H1 (cell line): ENCODE measurements around the gene CCDC33. TPM values are rescaled to one million over a fixed set of nuclear protein-coding genes. Genes with fewer than 3 reads are reported as not detected.
A peak's percentile ranks its signal among the peaks of the same experiment; 100 is the strongest.

Source experiments
- CTCF ChIA-PET: fragments of 300-600 bp; sonication (Branson Sonifier 250); formaldehyde crosslinking; loops from one replicate; lab custom pipeline; 2021; ENCODE audit not compliant: partially characterized antibody; lab: Charles Lee
- POLR2A ChIA-PET: fragments of 300-600 bp; sonication (Branson Sonifier 250); formaldehyde crosslinking; loops from one replicate; lab custom pipeline; 2021; ENCODE audit warnings: inconsistent platforms; ENCODE audit not compliant: partially characterized antibody; lab: Charles Lee
- DNase-seq, 2 experiments: peaks; one replicate each; pipeline versions ENCODE4 v3.0.0 to v3.0.0-alpha.2; 2010 to 2022; ENCODE audit warnings: low spot score in 2 of 2, low read depth in 1 of 2, mixed read lengths in 1 of 2
- FAIRE-seq: peaks from 2 replicates; lab custom pipeline; 2011; peaks lifted over from hg19 to GRCh38; lab: Jason Lieb, UNC
- H2AFZ ChIP-seq: 2 replicates; pipeline ENCODE4 v1.8.1; 2012; ENCODE audit warnings: low read length, inconsistent platforms
- H2AK5ac ChIP-seq: 2 replicates; pipeline ENCODE4 v1.6.1; 2013; ENCODE audit warnings: low read depth, low read length
- H2BK120ac ChIP-seq: replicated peaks from 2 replicates; pipeline ENCODE3; 2013; ENCODE audit warnings: low read depth, low read length, inconsistent platforms
- H2BK12ac ChIP-seq: 2 replicates; pipeline ENCODE4 v1.6.1; 2013; ENCODE audit warnings: low read depth, low read length
- H2BK15ac ChIP-seq: 2 replicates; pipeline ENCODE4 v1.6.1; 2013; ENCODE audit warnings: low read length
- H2BK20ac ChIP-seq: 2 replicates; pipeline ENCODE4 v1.6.1; 2013; ENCODE audit warnings: low read length
- H2BK5ac ChIP-seq: 2 replicates; pipeline ENCODE4 v1.6.1; 2013; ENCODE audit warnings: low read depth, low read length
- H3K14ac ChIP-seq: 2 replicates; pipeline ENCODE4 v1.6.1; 2013; ENCODE audit warnings: inconsistent platforms; ENCODE audit not compliant: insufficient read length
- H3K18ac ChIP-seq: 2 replicates; pipeline ENCODE4 v1.6.1; 2013; ENCODE audit warnings: low read length; ENCODE audit errors: extremely low read depth
- H3K23ac ChIP-seq: 2 replicates; pipeline ENCODE4 v1.6.1; 2013; ENCODE audit warnings: inconsistent platforms; ENCODE audit not compliant: insufficient read length
- H3K23me2 ChIP-seq: 2 replicates; pipeline ENCODE4 v1.6.1; 2013; ENCODE audit warnings: low read depth, low read length
- H3K27ac ChIP-seq: 2 replicates; pipeline ENCODE4 v1.6.1; 2011; ENCODE audit warnings: low read depth, low read length, inconsistent platforms
- H3K27me3 ChIP-seq, 4 experiments: replicated peaks in 1 of 4; 1 replicate in 1 of 4; 2 replicates in 3 of 4; pipeline versions ENCODE4 v1.6.1 to v1.8.1; 2011 to 2013; ENCODE audit warnings: low read length in 3 of 4, mild to moderate bottlenecking in 3 of 4, inconsistent platforms in 2 of 4, mixed read lengths in 2 of 4, moderate library complexity in 1 of 4; ENCODE audit not compliant: control insufficient read depth in 3 of 4, insufficient read depth in 3 of 4; ENCODE audit errors: extremely low read depth in 1 of 4
- H3K36me3 ChIP-seq, 4 experiments: 2 replicates each; pipeline versions ENCODE4 v1.6.1 to v1.8.1; 2011 to 2013; ENCODE audit warnings: mild to moderate bottlenecking in 4 of 4, low read length in 3 of 4, moderate library complexity in 2 of 4, control low read depth in 1 of 4, inconsistent platforms in 1 of 4; ENCODE audit not compliant: insufficient read depth in 4 of 4, control insufficient read depth in 2 of 4
- H3K4ac ChIP-seq: replicated peaks from 2 replicates; pipeline ENCODE3; 2013; ENCODE audit warnings: low read length, low read depth, mixed read lengths, inconsistent platforms; ENCODE audit not compliant: insufficient read length
- H3K4me1 ChIP-seq, 4 experiments: replicated peaks in 1 of 4; 1 replicate in 1 of 4; 2 replicates in 3 of 4; pipeline versions ENCODE4 v1.6.1 to v1.8.1; 2011 to 2013; ENCODE audit warnings: low read length in 3 of 4, inconsistent platforms in 2 of 4, mixed read lengths in 1 of 4; ENCODE audit not compliant: insufficient read depth in 4 of 4, control insufficient read depth in 3 of 4
- H3K4me2 ChIP-seq, 2 experiments: 2 replicates each; pipeline versions ENCODE4 v1.6.1 to v1.8.1; 2011 to 2013; ENCODE audit warnings: low read depth in 2 of 2, low read length in 2 of 2, control low read depth in 1 of 2, inconsistent platforms in 1 of 2, mild to moderate bottlenecking in 1 of 2; ENCODE audit not compliant: insufficient read depth in 1 of 2
- H3K4me3 ChIP-seq, 4 experiments: fragments of 200-600, 300-600 bp in 1 of 4; sonication (generic), shearing (Covaris generic), sonication (Bioruptor Twin) in 1 of 4; 2 replicates each; pipeline versions ENCODE4 v1.5.1 to v1.8.1; 2011 to 2016; ENCODE audit warnings: low read length in 4 of 4, low read depth in 3 of 4, control low read depth in 2 of 4, inconsistent platforms in 2 of 4, mild to moderate bottlenecking in 2 of 4, mixed read lengths in 1 of 4, moderate library complexity in 1 of 4; ENCODE audit not compliant: insufficient read depth in 2 of 4; ENCODE audit errors: extremely low read depth in 1 of 4
- H3K56ac ChIP-seq: replicated peaks from 2 replicates; pipeline ENCODE3; 2013; ENCODE audit warnings: low read depth, mild to moderate bottlenecking, mixed read lengths, low read length, inconsistent platforms; ENCODE audit not compliant: insufficient read length
- H3K79me1 ChIP-seq: 2 replicates; pipeline ENCODE4 v1.6.1; 2013; ENCODE audit warnings: low read depth, low read length, control low read depth
- H3K79me2 ChIP-seq, 2 experiments: 2 replicates each; pipeline versions ENCODE4 v1.6.1 to v1.8.1; 2012 to 2013; ENCODE audit warnings: low read length in 2 of 2, mild to moderate bottlenecking in 2 of 2, inconsistent platforms in 1 of 2; ENCODE audit not compliant: insufficient read depth in 2 of 2, control insufficient read depth in 1 of 2
- H3K9ac ChIP-seq, 4 experiments: replicated peaks in 1 of 4; 1 replicate in 1 of 4; 2 replicates in 3 of 4; pipeline versions ENCODE4 v1.6.1 to v1.8.1; 2011 to 2013; ENCODE audit warnings: low read depth in 3 of 4, low read length in 3 of 4, control low read depth in 2 of 4, mild to moderate bottlenecking in 2 of 4, moderate library complexity in 2 of 4, inconsistent platforms in 1 of 4; ENCODE audit errors: extremely low read depth in 1 of 4
- H3K9me3 ChIP-seq, 2 experiments: 2 replicates each; pipeline versions ENCODE4 v1.6.1 to v1.8.1; 2012 to 2013; ENCODE audit warnings: mild to moderate bottlenecking in 2 of 2, moderate library complexity in 2 of 2, control low read depth in 1 of 2, inconsistent platforms in 1 of 2, low read depth in 1 of 2, low read length in 1 of 2, mixed read lengths in 1 of 2; ENCODE audit not compliant: insufficient read depth in 2 of 2
- H4K20me1 ChIP-seq, 2 experiments: replicated peaks in 1 of 2; 2 replicates each; pipeline versions ENCODE3 to v1.8.1; 2011 to 2013; ENCODE audit warnings: inconsistent platforms in 2 of 2, low read length in 2 of 2, mild to moderate bottlenecking in 1 of 2; ENCODE audit not compliant: insufficient read depth in 2 of 2, control insufficient read depth in 1 of 2
- H4K5ac ChIP-seq: 2 replicates; pipeline ENCODE4 v1.6.1; 2013; ENCODE audit warnings: low read length, low read depth, mixed read lengths, inconsistent platforms; ENCODE audit not compliant: insufficient read length
- H4K8ac ChIP-seq: 2 replicates; pipeline ENCODE4 v1.8.0; 2013; ENCODE audit warnings: mild to moderate bottlenecking, moderate library complexity, low read length, inconsistent platforms; ENCODE audit not compliant: insufficient read depth; ENCODE audit errors: extremely low read depth
- H4K91ac ChIP-seq: replicated peaks from 2 replicates; pipeline ENCODE3; 2013; ENCODE audit warnings: low read length, mixed read lengths, inconsistent platforms; ENCODE audit not compliant: insufficient read length
- CREB1 ChIP-seq: IDR thresholded peaks from 2 replicates; pipeline ENCODE4 v1.6.1; 2012; ENCODE audit warnings: inconsistent platforms
- CTBP2 ChIP-seq: IDR thresholded peaks from 2 replicates; pipeline ENCODE4 v1.7.0; 2011; ENCODE audit warnings: borderline replicate concordance, mild to moderate bottlenecking, moderate library complexity, mixed read lengths, low read length; ENCODE audit not compliant: insufficient read depth, insufficient read length
- EGR1 ChIP-seq: IDR thresholded peaks from 2 replicates; pipeline ENCODE4 v1.6.1; 2011; ENCODE audit warnings: low read depth, low read length, borderline replicate concordance
- FOSL1 ChIP-seq: IDR thresholded peaks from 2 replicates; pipeline ENCODE4 v1.6.1; 2011; ENCODE audit warnings: mild to moderate bottlenecking, low read depth, low read length, moderate library complexity; ENCODE audit not compliant: insufficient read depth
- MAFK ChIP-seq: IDR thresholded peaks from 2 replicates; pipeline ENCODE4 v1.6.1; 2012; ENCODE audit warnings: low read depth, mild to moderate bottlenecking, improper control_type of control experiment, low read length
- SRF ChIP-seq: IDR thresholded peaks from 2 replicates; pipeline ENCODE4 v1.6.1; 2011; ENCODE audit warnings: mild to moderate bottlenecking, low read depth, low read length, moderate library complexity
- TBP ChIP-seq: IDR thresholded peaks from 2 replicates; pipeline ENCODE4 v1.6.1; 2011; ENCODE audit warnings: low read depth, low read length, improper control_type of control experiment
- TCF12 ChIP-seq: IDR thresholded peaks from 2 replicates; pipeline ENCODE4 v1.6.1; 2011; ENCODE audit warnings: low read depth, mild to moderate bottlenecking, low read length
- WGBS, 2 experiments: shearing (Covaris generic) in 1 of 2; methylation state at CpG; one replicate each; pipeline versions ENCODE4 v1.1.6 to v1.1.7; 2013 to 2015; ENCODE audit warnings: low lambda C conversion rate in 2 of 2, mixed read lengths in 2 of 2, inconsistent platforms in 1 of 2, low coverage in 1 of 2, missing lambda C conversion rate in 1 of 2; ENCODE audit not compliant: insufficient replicate concordance in 2 of 2, insufficient coverage in 1 of 2, insufficient read length in 1 of 2; ENCODE audit errors: extremely low coverage in 1 of 2, missing lambda C conversion rate in 1 of 2; 5-methylcytosine and 5-hydroxymethylcytosine counted together
- polyA plus RNA-seq, 7 experiments: library from polyadenylated mRNA; depleted of rRNA in 3 of 7; stranded (reverse) in 5 of 7; unstranded in 2 of 7; fragments of >200 nt in 5 of 7; fragments of 200-250 nt in 2 of 7; gene quantifications; 1 replicate in 5 of 7; 2 replicates in 1 of 7; 4 replicates in 1 of 7; pipeline versions ENCODE4 v1.2.1 to v1.2.3, GENCODE V29; 2011 to 2013; ENCODE audit warnings: missing spikeins in 2 of 7, mixed read lengths in 2 of 7
- total RNA-seq: library from RNA; stranded (reverse); fragmentation: NEBNext Ultra II Directional; extraction: Animal tissue kit (Norgen Biotek cat#: 25700); gene quantifications from 2 replicates; pipeline ENCODE4 v1.2.1, GENCODE V29; 2021
- TF ChIP-seq, protein P1 (sequence below): IDR thresholded peaks from 2 replicates; pipeline ENCODE4 v1.6.1; 2012; ENCODE audit warnings: low read length, inconsistent platforms
- TF ChIP-seq, protein P2 (sequence below): IDR thresholded peaks from 2 replicates; pipeline ENCODE4 v1.6.1; 2011; ENCODE audit warnings: low read depth, mild to moderate bottlenecking, low read length; ENCODE audit not compliant: insufficient read depth

Gene CCDC33
- total and polyA plus RNA-seq, 2 of the 8 experiments (the other 6 are each of a cell fraction or from before 2014, with no cell fraction given): 2.0 to 2.7 TPM

DNA sequence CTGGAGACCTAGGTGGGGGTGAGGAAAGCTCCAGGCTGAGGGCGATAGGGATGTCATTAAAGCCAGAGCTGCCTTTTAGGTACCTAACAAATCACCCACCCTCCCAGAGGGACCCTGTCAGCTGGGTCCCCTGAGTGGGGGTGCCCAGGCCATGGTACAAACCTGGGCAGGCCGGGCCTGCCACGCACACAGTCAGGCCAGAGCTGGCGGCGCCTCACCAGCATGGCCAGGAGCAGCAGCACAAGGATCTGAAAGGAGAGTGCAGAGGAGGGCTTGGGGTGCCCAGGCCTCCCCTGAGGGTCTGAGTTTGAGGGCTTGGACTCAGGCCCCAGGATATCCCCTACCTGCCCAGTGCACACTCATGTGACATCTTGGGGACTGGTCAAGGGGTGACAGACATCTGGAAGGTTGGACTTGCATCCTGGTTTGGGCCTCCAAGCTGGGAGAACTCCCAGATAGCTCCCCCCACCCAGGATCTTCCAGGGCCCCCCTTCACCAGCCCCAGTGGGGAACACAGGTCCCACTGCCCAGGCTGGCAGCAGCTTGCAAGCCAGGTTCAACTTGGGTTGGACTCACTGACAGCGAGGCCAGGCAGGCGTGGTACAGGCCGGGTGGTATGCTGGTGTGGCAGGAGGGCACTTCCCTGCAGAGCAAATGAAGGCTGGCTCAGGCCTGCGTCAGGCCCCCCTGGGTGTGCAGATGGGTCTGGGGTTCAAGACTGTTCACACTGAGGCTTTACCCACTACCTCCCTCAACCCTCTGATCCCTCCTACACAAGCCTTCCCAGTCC, 38.8 kb upstream of the CCDC33 start:
- no peaks in the 10 kb centered on the region for H4K20me1 ChIP-seq
- H2BK20ac ChIP-seq: no peak overlapping the region
- ChIA-PET CTCF (interaction anchor here (0.6 to 6.1 kb wide), 13 partner anchors 10 to 535 kb away, joined by 3 to 38 read pairs (median 5); partner anchors contain the start of gene ISLR), POLR2A (interaction anchor here (0.7 to 6.9 kb wide), 3 partner anchors 8 to 17 kb away, joined by 3 to 76 read pairs (median 3); no protein-coding TSS in a partner anchor)
- H3K14ac ChIP-seq: no peak overlapping the region
- 89% methylated on average over 9 of the region's 9 CpGs; no CpG with 5 or more reads in 1 of the 2 experiments for WGBS, 2 experiments
- H2AFZ ChIP-seq: no peak overlapping the region
- no peak overlapping the region for H2BK12ac ChIP-seq
- no peak overlapping the region for H3K18ac ChIP-seq
- H2BK120ac ChIP-seq: no peak overlapping the region
- H3K79me1 ChIP-seq: peaks cover 3% of the 10 kb centered on the region; the same call in 1 of the 2 replicates
- H3K79me2 ChIP-seq: 0 out of 4 replicates have a peak, but pooled peaks cover 0 to 4% of the 10 kb centered on the region in 2 experiments
- no peak overlapping the region for H3K4me2 ChIP-seq
- 0 out of 2 replicates have a peak overlapping the region, but pooled peaks have one; percentile 6 for H4K8ac ChIP-seq
- no peak overlapping the region for H3K9ac ChIP-seq
- no peak overlapping the region for H2AK5ac ChIP-seq
- no peak overlapping the region for H4K5ac ChIP-seq
- H3K23ac ChIP-seq: no peak overlapping the region
- no peaks in the 10 kb centered on the region for H3K36me3 ChIP-seq
- no peak for FAIRE-seq
- H2BK5ac ChIP-seq: no peak overlapping the region
- DNase-seq: no peak
- H3K4me3 ChIP-seq: no peak overlapping the region
- H3K23me2 ChIP-seq: 0 out of 2 replicates have a peak, but pooled peaks cover 2% of the 10 kb centered on the region
- H3K27ac ChIP-seq: no peak overlapping the region
- no peaks in the 10 kb centered on the region for H3K9me3 ChIP-seq
- no peak overlapping the region for H4K91ac ChIP-seq
- no peak overlapping the region for H3K56ac ChIP-seq
- no peaks in the 10 kb centered on the region for H3K27me3 ChIP-seq
- H3K4ac ChIP-seq: no peak overlapping the region
- H3K4me1 ChIP-seq: peaks cover 0 to 24% (median 15%) of the 10 kb centered on the region in 4 experiments; a peak in 6 of 7 replicates
- no peak overlapping the region for H2BK15ac ChIP-seq
- no peak for TF ChIP-seq TBP
- TF ChIP-seq, protein P1, sequence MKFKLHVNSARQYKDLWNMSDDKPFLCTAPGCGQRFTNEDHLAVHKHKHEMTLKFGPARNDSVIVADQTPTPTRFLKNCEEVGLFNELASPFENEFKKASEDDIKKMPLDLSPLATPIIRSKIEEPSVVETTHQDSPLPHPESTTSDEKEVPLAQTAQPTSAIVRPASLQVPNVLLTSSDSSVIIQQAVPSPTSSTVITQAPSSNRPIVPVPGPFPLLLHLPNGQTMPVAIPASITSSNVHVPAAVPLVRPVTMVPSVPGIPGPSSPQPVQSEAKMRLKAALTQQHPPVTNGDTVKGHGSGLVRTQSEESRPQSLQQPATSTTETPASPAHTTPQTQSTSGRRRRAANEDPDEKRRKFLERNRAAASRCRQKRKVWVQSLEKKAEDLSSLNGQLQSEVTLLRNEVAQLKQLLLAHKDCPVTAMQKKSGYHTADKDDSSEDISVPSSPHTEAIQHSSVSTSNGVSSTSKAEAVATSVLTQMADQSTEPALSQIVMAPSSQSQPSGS: no peak
- TF ChIP-seq CREB1: no peak
- TF ChIP-seq CTBP2: no peak
- no peak for TF ChIP-seq TCF12
- TF ChIP-seq EGR1: no peak
- TF ChIP-seq MAFK: no peak
- TF ChIP-seq SRF: no peak
- no peak for TF ChIP-seq FOSL1
- TF ChIP-seq, protein P2, sequence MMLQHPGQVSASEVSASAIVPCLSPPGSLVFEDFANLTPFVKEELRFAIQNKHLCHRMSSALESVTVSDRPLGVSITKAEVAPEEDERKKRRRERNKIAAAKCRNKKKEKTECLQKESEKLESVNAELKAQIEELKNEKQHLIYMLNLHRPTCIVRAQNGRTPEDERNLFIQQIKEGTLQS: no peak
